ENCODE results near the gene AFF3. TPM values are rescaled to one million over a fixed set of nuclear protein-coding genes. Genes with fewer than 3 reads are reported as not detected.

AFF3 gene
- total and polyA plus RNA-seq, 4 donors: 0.48 to 5.3 (median 2.3) TPM

- H3K4me3 ChIP-seq (ENCODE audit: low read depth in 1 of 3, low read length in 3 of 3): no peak overlapping the region
- no peaks in the 10 kb centered on the region for H3K36me3 ChIP-seq (ENCODE audit: control insufficient read depth in 4 of 4, insufficient read depth in 3 of 4, low read depth in 1 of 4, low read length in 3 of 4)
- 96% methylated on average over 5 of the region's 5 CpGs for WGBS
- H3K9ac ChIP-seq (ENCODE audit: low read depth in 1 of 2, low read length in 2 of 2): no peak overlapping the region
- DNase-seq (ENCODE audit: low spot score): no peak
- no peak for TF ChIP-seq REST (IDR thresholded peaks at IDR 0.05)
- peaks cover 0 to 4% (median 0%) of the 10 kb centered on the region in 4 donors for H3K4me1 ChIP-seq (ENCODE audit: control insufficient read depth in 4 of 4, insufficient read depth in 4 of 4, low read length in 3 of 4)
- H3K27me3 ChIP-seq (ENCODE audit: control insufficient read depth in 4 of 4, insufficient read depth in 4 of 4, low read length in 3 of 4): no peaks in the 10 kb centered on the region
- no peak overlapping the region for H3K27ac ChIP-seq (ENCODE audit: low read depth in 1 of 2, low read length in 2 of 2)
- no peaks in the 10 kb centered on the region for H3K9me3 ChIP-seq (ENCODE audit: control insufficient read depth in 4 of 4, low read length in 3 of 4)
Measured at GRCh38 chr2:99905025-99905424, 237.4 kb downstream of the AFF3 start.

- Histone ChIP-seq H3K4me3 (ENCODE audit: low read depth in 1 of 3, low read length in 3 of 3) (no peak overlapping the region), H3K36me3 (ENCODE audit: control insufficient read depth in 4 of 4, insufficient read depth in 3 of 4, low read depth in 1 of 4, low read length in 3 of 4) (no peaks in the 10 kb centered on the region), H3K9ac (ENCODE audit: low read depth in 1 of 2, low read length in 2 of 2) (no peak overlapping the region), H3K27me3 (ENCODE audit: control insufficient read depth in 4 of 4, insufficient read depth in 4 of 4, low read length in 3 of 4) (no peaks in the 10 kb centered on the region), H3K4me1 (ENCODE audit: control insufficient read depth in 4 of 4, insufficient read depth in 4 of 4, low read length in 3 of 4) (peaks cover 0 to 14% (median 5%) of the 10 kb centered on the region in 4 donors), H3K27ac (ENCODE audit: low read depth in 1 of 2, low read length in 2 of 2) (no peak overlapping the region), H3K9me3 (ENCODE audit: control insufficient read depth in 4 of 4, low read length in 3 of 4) (no peaks in the 10 kb centered on the region)
- DNase-seq (ENCODE audit: low spot score): no peak
- TF ChIP-seq FOXA1 (IDR thresholded peaks at IDR 0.05): no peak
- no peak for TF ChIP-seq REST (IDR thresholded peaks at IDR 0.05)
- TF ChIP-seq HNF4A (conservative IDR thresholded peaks at IDR 0.05): no peak
- TF ChIP-seq GABPA (IDR thresholded peaks at IDR 0.05 in 1 of 2, conservative IDR thresholded peaks at IDR 0.05 in 1 of 2): no peak
- no peak for TF ChIP-seq NR2F2 (IDR thresholded peaks at IDR 0.05)
- TF ChIP-seq FOXA2 (IDR thresholded peaks at IDR 0.05): no peak
- TF ChIP-seq JUND (IDR thresholded peaks at IDR 0.05): no peak
- no peak for TF ChIP-seq SP1 (IDR thresholded peaks at IDR 0.05)
- WGBS: 89% methylated on average over 5 of the region's 5 CpGs
Measured at GRCh38 chr2:99903981-99904380, 238.4 kb downstream of the AFF3 start.

GRCh38 chr2:99900556-99900955 lies 241.8 kb downstream of the AFF3 start:
- Histone ChIP-seq H3K9me3 (ENCODE audit: control insufficient read depth in 4 of 4, low read length in 3 of 4) (no peaks in the 10 kb centered on the region), H3K4me1 (ENCODE audit: control insufficient read depth in 4 of 4, insufficient read depth in 4 of 4, low read length in 3 of 4) (peaks cover 7 to 25% (median 12%) of the 10 kb centered on the region in 4 donors), H3K4me3 (ENCODE audit: low read depth in 1 of 3, low read length in 3 of 3) (no peak overlapping the region), H3K27ac (ENCODE audit: low read depth in 1 of 2, low read length in 2 of 2) (no peak overlapping the region), H3K9ac (ENCODE audit: low read depth in 1 of 2, low read length in 2 of 2) (no peak overlapping the region), H3K36me3 (ENCODE audit: control insufficient read depth in 4 of 4, insufficient read depth in 3 of 4, low read depth in 1 of 4, low read length in 3 of 4) (no peaks in the 10 kb centered on the region), H3K27me3 (ENCODE audit: control insufficient read depth in 4 of 4, insufficient read depth in 4 of 4, low read length in 3 of 4) (no peaks in the 10 kb centered on the region)
- 88% methylated on average over 7 of the region's 7 CpGs for WGBS
- no peak for DNase-seq (ENCODE audit: low spot score)
- no peak for TF ChIP-seq YY1 (IDR thresholded peaks at IDR 0.05)
- TF ChIP-seq REST (IDR thresholded peaks at IDR 0.05): no peak
- TF ChIP-seq MAX (IDR thresholded peaks at IDR 0.05): no peak
- TF ChIP-seq ZBTB33 (IDR thresholded peaks at IDR 0.05): no peak
- no peak for TF ChIP-seq ATF3 (IDR thresholded peaks at IDR 0.05)
- no peak for TF ChIP-seq FOXA2 (IDR thresholded peaks at IDR 0.05)
- TF ChIP-seq RXRA (IDR thresholded peaks at IDR 0.05): no peak
- TF ChIP-seq GABPA (IDR thresholded peaks at IDR 0.05 in 1 of 2, conservative IDR thresholded peaks at IDR 0.05 in 1 of 2): no peak
- TF ChIP-seq HNF4G (IDR thresholded peaks at IDR 0.05): no peak
- no peak for TF ChIP-seq JUND (IDR thresholded peaks at IDR 0.05)
- TF ChIP-seq FOXA1 (IDR thresholded peaks at IDR 0.05): no peak
- TF ChIP-seq SP1 (IDR thresholded peaks at IDR 0.05): no peak

All from liver (tissue), 9 donors.